IMR-90 (cell line): ENCODE results near the gene PTPRN2. TPM values are rescaled to one million over a fixed set of nuclear protein-coding genes. Genes with fewer than 3 reads are reported as not detected.

Experiments
- ATAC-seq: fragments of 200-7000 bp; cut with Tn5 transposase; 2 replicates; pipeline ENCODE4 v1.9.1; 2020; ENCODE audit warnings: low read depth, mild to moderate bottlenecking, moderate library complexity
- BruUV-seq: library from RNA; stranded (reverse); fragments of 400-500 nt; replicated peaks from 2 replicates; lab custom pipeline; 2021; lab: Mats Ljungman, UMichigan
- CTCF ChIA-PET: fragments of 300-600 bp; formaldehyde crosslinking; extraction: SDS; loops from one replicate; lab custom pipeline; 2021; ENCODE audit warnings: antibody characterized with exemption; lab: Yijun Ruan, JAX
- POLR2A ChIA-PET: fragments of 300-600 bp; sonication (Branson Sonifier 250); formaldehyde crosslinking; loops from one replicate; lab custom pipeline; 2022; ENCODE audit warnings: antibody characterized with exemption; ENCODE audit not compliant: unreplicated experiment; lab: Charles Lee
- DNase-seq: peaks from one replicate; pipeline ENCODE4 v3.0.0; 2013
- H2AFZ ChIP-seq: replicated peaks from 2 replicates; pipeline ENCODE3; 2013; ENCODE audit warnings: low read length, mild to moderate bottlenecking; ENCODE audit not compliant: poor library complexity
- H2AK5ac ChIP-seq: 2 replicates; pipeline ENCODE4 v1.6.1; 2013; ENCODE audit warnings: low read depth, low read length, inconsistent platforms
- H2AK9ac ChIP-seq: replicated peaks from 2 replicates; pipeline ENCODE3; 2013; ENCODE audit warnings: mild to moderate bottlenecking, low read depth, low read length, moderate library complexity; ENCODE audit not compliant: poor library complexity
- H2BK120ac ChIP-seq: 2 replicates; pipeline ENCODE4 v1.6.1; 2013; ENCODE audit warnings: low read depth, low read length, inconsistent platforms
- H2BK15ac ChIP-seq: 3 replicates; pipeline ENCODE4 v1.6.1; 2013; ENCODE audit warnings: low read depth, low read length, inconsistent platforms
- H2BK20ac ChIP-seq: 2 replicates; pipeline ENCODE4 v1.6.1; 2013; ENCODE audit warnings: low read depth, mild to moderate bottlenecking, inconsistent platforms, low read length, moderate library complexity
- H2BK5ac ChIP-seq: 2 replicates; pipeline ENCODE4 v1.6.1; 2013; ENCODE audit warnings: mild to moderate bottlenecking, low read depth, low read length, inconsistent platforms; ENCODE audit not compliant: poor library complexity, severe bottlenecking
- H3K14ac ChIP-seq: replicated peaks from 2 replicates; pipeline ENCODE4 v1.6.1; 2013; ENCODE audit warnings: low read depth, low read length, inconsistent platforms
- H3K18ac ChIP-seq: 2 replicates; pipeline ENCODE4 v1.6.1; 2013; ENCODE audit warnings: low read depth, low read length, control low read depth
- H3K23ac ChIP-seq: 2 replicates; pipeline ENCODE4 v1.6.1; 2013; ENCODE audit warnings: low read depth, low read length, inconsistent platforms
- H3K27ac ChIP-seq: 2 replicates; pipeline ENCODE4 v1.5.1; 2013; ENCODE audit warnings: mild to moderate bottlenecking, control low read depth, low read length; ENCODE audit not compliant: insufficient read depth
- H3K27me3 ChIP-seq: 2 replicates; pipeline ENCODE4 v1.6.1; 2013; ENCODE audit warnings: low read length; ENCODE audit not compliant: control insufficient read depth, insufficient read depth
- H3K36me3 ChIP-seq: 2 replicates; pipeline ENCODE4 v1.6.1; 2013; ENCODE audit warnings: low read length, mixed read lengths; ENCODE audit not compliant: control insufficient read depth, insufficient read depth
- H3K4ac ChIP-seq: 2 replicates; pipeline ENCODE4 v1.6.1; 2013; ENCODE audit warnings: low read depth, low read length, inconsistent platforms
- H3K4me1 ChIP-seq: 2 replicates; pipeline ENCODE4 v1.6.1; 2013; ENCODE audit warnings: low read length, mixed read lengths; ENCODE audit not compliant: control insufficient read depth, insufficient read depth
- H3K4me2 ChIP-seq: 2 replicates; pipeline ENCODE4 v1.6.1; 2013; ENCODE audit warnings: low read depth, mild to moderate bottlenecking, control low read depth, low read length, moderate library complexity
- H3K4me3 ChIP-seq: 2 replicates; pipeline ENCODE4 v1.5.1; 2013; ENCODE audit warnings: low read depth, mild to moderate bottlenecking, control low read depth, low read length, moderate library complexity; ENCODE audit not compliant: insufficient read depth
- H3K56ac ChIP-seq: 2 replicates; pipeline ENCODE4 v1.6.1; 2013; ENCODE audit warnings: low read length, inconsistent platforms; ENCODE audit not compliant: insufficient read depth; ENCODE audit errors: extremely low read depth
- H3K79me1 ChIP-seq, 2 experiments: 2 replicates each; pipeline ENCODE4 v1.6.1; 2013; ENCODE audit warnings: low read length in 2 of 2, inconsistent platforms in 1 of 2, low read depth in 1 of 2
- H3K9ac ChIP-seq: 2 replicates; pipeline ENCODE4 v1.6.1; 2013; ENCODE audit warnings: low read depth, low read length, control low read depth
- H3K9me1 ChIP-seq: 2 replicates; pipeline ENCODE4 v1.6.1; 2013; ENCODE audit warnings: low read length, inconsistent platforms; ENCODE audit not compliant: insufficient read depth
- H3K9me3 ChIP-seq: 2 replicates; pipeline ENCODE4 v1.6.1; 2013; ENCODE audit warnings: low read length; ENCODE audit not compliant: control insufficient read depth, insufficient read depth
- H4K20me1 ChIP-seq: 2 replicates; pipeline ENCODE4 v1.6.1; 2013; ENCODE audit warnings: low read length, inconsistent platforms; ENCODE audit not compliant: insufficient read depth
- H4K5ac ChIP-seq: 2 replicates; pipeline ENCODE4 v1.6.1; 2013; ENCODE audit warnings: mild to moderate bottlenecking, low read depth, low read length, control low read depth
- H4K8ac ChIP-seq, 2 experiments: 2 replicates each; pipeline ENCODE4 v1.6.1; 2013; ENCODE audit warnings: low read depth in 2 of 2, low read length in 2 of 2, control low read depth in 1 of 2, inconsistent platforms in 1 of 2
- H4K91ac ChIP-seq: 2 replicates; pipeline ENCODE4 v1.6.1; 2013; ENCODE audit warnings: low read depth, low read length, inconsistent platforms; ENCODE audit not compliant: insufficient read depth
- BHLHE40 ChIP-seq: fragments of 150-350 bp; IDR thresholded peaks from 2 replicates; pipeline ENCODE4 v1.6.1; 2016; ENCODE audit warnings: mild to moderate bottlenecking, low read depth, low read length
- CEBPB ChIP-seq: IDR thresholded peaks from 2 replicates; pipeline ENCODE4 v1.6.1; 2012; ENCODE audit warnings: low read depth, low read length, improper control_type of control experiment
- MAFK ChIP-seq: IDR thresholded peaks from 2 replicates; pipeline ENCODE4 v1.6.1; 2012; ENCODE audit warnings: low read depth, low read length, improper control_type of control experiment
- MAZ ChIP-seq: IDR thresholded peaks from 2 replicates; pipeline ENCODE4 v1.6.1; 2012; ENCODE audit warnings: low read depth, mild to moderate bottlenecking, low read length, improper control_type of control experiment, moderate library complexity, borderline replicate concordance
- MXI1 ChIP-seq: IDR thresholded peaks from 2 replicates; pipeline ENCODE4 v1.6.1; 2012; ENCODE audit warnings: low read depth, mild to moderate bottlenecking, low read length, moderate library complexity, borderline replicate concordance
- NFE2L2 ChIP-seq: fragments of 150-350 bp; IDR thresholded peaks from 2 replicates; pipeline ENCODE4 v1.6.1; 2016; ENCODE audit warnings: low read depth, mild to moderate bottlenecking, low read length
- POLR2A ChIP-seq: IDR thresholded peaks from 2 replicates; pipeline ENCODE4 v1.6.1; 2012; ENCODE audit warnings: mild to moderate bottlenecking, low read depth, low read length
- RAD21 ChIP-seq: IDR thresholded peaks from 2 replicates; pipeline ENCODE4 v1.6.1; 2012; ENCODE audit warnings: low read length, improper control_type of control experiment
- RCOR1 ChIP-seq: IDR thresholded peaks from 2 replicates; pipeline ENCODE4 v1.6.1; 2012; ENCODE audit warnings: mild to moderate bottlenecking, low read length, improper control_type of control experiment; ENCODE audit not compliant: insufficient replicate concordance
- SMC3 ChIP-seq: fragments of 150-350 bp; IDR thresholded peaks from 2 replicates; pipeline ENCODE4 v1.6.1; 2016; ENCODE audit warnings: low read depth, mild to moderate bottlenecking, antibody characterized with exemption, low read length, moderate library complexity
- USF2 ChIP-seq: fragments of 150-350 bp; IDR thresholded peaks from 2 replicates; pipeline ENCODE4 v1.6.1; 2017; ENCODE audit warnings: mild to moderate bottlenecking, antibody characterized with exemption, low read length, low read depth
- WGBS, 2 experiments: methylation state at CpG; one replicate each; pipeline versions ENCODE4 v1.1.5 to v1.1.7; 2013; ENCODE audit warnings: missing lambda C conversion rate in 2 of 2; ENCODE audit not compliant: insufficient read length in 1 of 2; ENCODE audit errors: extremely low coverage in 2 of 2; 5-methylcytosine and 5-hydroxymethylcytosine counted together
- dilution Hi-C: fragments of 300-500 bp; cut with HindIII; formaldehyde crosslinking; loops from one replicate; pipeline ENCODE4 v1.14.3; 2018; ENCODE audit warnings: low sequenced_read_pairs; ENCODE audit not compliant: unreplicated experiment
- in situ Hi-C: fragments of 300-500 bp; cut with MboI; formaldehyde crosslinking; loops from 3 replicates; pipeline ENCODE4 v1.14.3; 2019; ENCODE audit warnings: low sequenced_read_pairs, inconsistent platforms, mixed read lengths
- intact Hi-C: fragments of 100-400 bp; cut with micrococcal nuclease; formaldehyde crosslinking; loops from 2 replicates; pipeline ENCODE4 v1.10.0; 2022
- polyA plus RNA-seq, 3 experiments: library from polyadenylated mRNA; depleted of rRNA; stranded (reverse); fragments of >200 nt; gene quantifications; 2 replicates each; pipeline ENCODE4 v1.2.3, GENCODE V29; 2012; ENCODE audit warnings: low replicate concordance in 1 of 3
- total RNA-seq: library from RNA; depleted of rRNA; stranded (reverse); fragments of >200 nt; gene quantifications from 2 replicates; pipeline ENCODE4 v1.2.3, GENCODE V29; 2012
- TF ChIP-seq, protein P1 (sequence below): conservative IDR thresholded peaks from 2 replicates; pipeline ENCODE4 v1.5.1; 2012; ENCODE audit warnings: mild to moderate bottlenecking, low read depth, low read length, improper control_type of control experiment

The PTPRN2 gene
- total and polyA plus RNA-seq, 2 of the 4 experiments (the other 2 are of a cell fraction): 0.03 TPM; not detected in 1

DNA sequence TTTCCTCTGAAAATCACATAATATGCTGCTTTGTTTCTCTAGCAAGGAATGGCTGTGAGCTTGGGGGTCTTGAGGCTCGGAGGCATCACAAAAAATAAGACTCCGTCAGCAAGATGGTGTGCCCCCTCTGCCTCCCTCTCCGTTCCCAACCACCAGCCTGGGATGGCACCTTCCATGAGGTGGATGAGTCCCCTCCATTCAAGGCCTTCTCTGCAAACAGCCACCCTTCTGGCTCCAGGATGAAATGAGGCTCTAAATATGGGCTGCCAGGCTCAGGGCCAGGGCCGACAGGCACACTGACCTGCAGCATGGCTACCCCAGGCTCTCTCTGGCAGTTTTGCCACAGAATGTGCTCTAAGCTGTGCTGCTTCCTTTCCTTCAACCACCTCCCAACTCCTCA lies 521.5 kb downstream of the PTPRN2 start:
- H2BK5ac ChIP-seq: no peak overlapping the region
- no peak overlapping the region for H2BK15ac ChIP-seq
- 29% methylated on average over 1 of the region's 4 CpGs; no CpG with 5 or more reads in 1 of the 2 experiments for WGBS, 2 experiments
- H2BK20ac ChIP-seq: no peak overlapping the region
- H3K56ac ChIP-seq: no peak overlapping the region
- dilution Hi-C loops (no loop called here), in situ Hi-C loops (no loop called here), intact Hi-C loops (no loop called here)
- BruUV-seq: no TSS peak
- H2BK120ac ChIP-seq: no peak overlapping the region
- TF ChIP-seq NFE2L2: no peak
- no peak for TF ChIP-seq USF2
- TF ChIP-seq, protein P1, sequence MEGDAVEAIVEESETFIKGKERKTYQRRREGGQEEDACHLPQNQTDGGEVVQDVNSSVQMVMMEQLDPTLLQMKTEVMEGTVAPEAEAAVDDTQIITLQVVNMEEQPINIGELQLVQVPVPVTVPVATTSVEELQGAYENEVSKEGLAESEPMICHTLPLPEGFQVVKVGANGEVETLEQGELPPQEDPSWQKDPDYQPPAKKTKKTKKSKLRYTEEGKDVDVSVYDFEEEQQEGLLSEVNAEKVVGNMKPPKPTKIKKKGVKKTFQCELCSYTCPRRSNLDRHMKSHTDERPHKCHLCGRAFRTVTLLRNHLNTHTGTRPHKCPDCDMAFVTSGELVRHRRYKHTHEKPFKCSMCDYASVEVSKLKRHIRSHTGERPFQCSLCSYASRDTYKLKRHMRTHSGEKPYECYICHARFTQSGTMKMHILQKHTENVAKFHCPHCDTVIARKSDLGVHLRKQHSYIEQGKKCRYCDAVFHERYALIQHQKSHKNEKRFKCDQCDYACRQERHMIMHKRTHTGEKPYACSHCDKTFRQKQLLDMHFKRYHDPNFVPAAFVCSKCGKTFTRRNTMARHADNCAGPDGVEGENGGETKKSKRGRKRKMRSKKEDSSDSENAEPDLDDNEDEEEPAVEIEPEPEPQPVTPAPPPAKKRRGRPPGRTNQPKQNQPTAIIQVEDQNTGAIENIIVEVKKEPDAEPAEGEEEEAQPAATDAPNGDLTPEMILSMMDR: no peak
- no peak for TF ChIP-seq SMC3
- no peak for TF ChIP-seq MAZ
- no peak for TF ChIP-seq POLR2A
- TF ChIP-seq RAD21: no peak
- TF ChIP-seq MAFK: no peak
- no peak for TF ChIP-seq RCOR1
- TF ChIP-seq CEBPB: no peak
- no peak for TF ChIP-seq BHLHE40
- TF ChIP-seq MXI1: no peak
- no peak for DNase-seq
- ChIA-PET CTCF (no interaction called here), POLR2A (no interaction called here)
- no peaks in the 10 kb centered on the region for H3K4me1 ChIP-seq
- ATAC-seq: no peak
- H3K14ac ChIP-seq: no peak overlapping the region
- H2AFZ ChIP-seq: no peak overlapping the region
- no peaks in the 10 kb centered on the region for H4K20me1 ChIP-seq
- H3K9me1 ChIP-seq: no peaks in the 10 kb centered on the region
- H3K4me2 ChIP-seq: no peak overlapping the region
- no peaks in the 10 kb centered on the region for H3K36me3 ChIP-seq
- H3K4ac ChIP-seq: no peak overlapping the region
- no peaks in the 10 kb centered on the region for H3K27me3 ChIP-seq
- no peak overlapping the region for H4K8ac ChIP-seq
- no peak overlapping the region for H4K91ac ChIP-seq
- no peak overlapping the region for H2AK9ac ChIP-seq
- H3K27ac ChIP-seq: no peak overlapping the region
- H4K5ac ChIP-seq: no peak overlapping the region
- no peak overlapping the region for H3K18ac ChIP-seq
- H3K9me3 ChIP-seq: peaks cover 62% of the 10 kb centered on the region
- H3K4me3 ChIP-seq: no peak overlapping the region
- H3K9ac ChIP-seq: no peak overlapping the region
- H3K79me1 ChIP-seq: no peaks in the 10 kb centered on the region
- H2AK5ac ChIP-seq: no peak overlapping the region
- H3K23ac ChIP-seq: no peak overlapping the region
